Measurements from ENCODE around the gene GPR142. TPM values are rescaled to one million over a fixed set of nuclear protein-coding genes. Genes with fewer than 3 reads are reported as not detected.

Gene GPR142
- total and polyA plus RNA-seq, 2 donors (not counting 3 experiments of a cell fraction or from before 2014, with no cell fraction given) = not detected

DNA sequence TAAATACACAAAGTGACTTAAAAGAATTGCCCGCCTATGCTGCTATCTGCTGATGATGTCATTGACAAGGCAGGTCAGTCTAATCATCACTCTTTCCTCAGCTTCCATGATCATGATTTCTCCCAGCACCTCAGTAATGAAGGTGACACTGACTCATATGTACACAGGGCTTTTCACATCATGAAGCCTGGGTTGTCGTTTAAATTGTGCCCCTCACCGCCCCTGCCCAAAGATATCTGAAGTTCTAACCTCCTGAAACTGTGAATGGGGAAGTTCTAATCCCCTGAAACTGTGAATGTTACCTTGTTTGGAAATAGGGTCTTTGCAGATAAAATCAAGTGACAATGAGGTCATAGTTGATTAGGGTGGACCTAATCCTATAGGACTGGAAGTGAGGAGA lies 47.2 kb downstream of the GPR142 start:
- no peak overlapping the region for H3K9ac ChIP-seq (replicated peaks; ENCODE audit: extremely low read depth, insufficient read depth, low read length)
- FAIRE-seq (no peak), DNase-seq (ENCODE audit: low read depth, low spot score) (no peak)
- no peak overlapping the region for H3K4me2 ChIP-seq (ENCODE audit: insufficient read depth, low read length)
- H3K79me2 ChIP-seq (ENCODE audit: control insufficient read depth, insufficient read depth, low read length) = no peaks in the 10 kb centered on the region
- dilution Hi-C loops (cut with MboI; ENCODE audit: extremely low pct_ligation_motif_present, low sequenced_read_pairs) (no loop called here), intact Hi-C loops (cut with micrococcal nuclease) (no loop called here)
- no peak overlapping the region for H2AFZ ChIP-seq (ENCODE audit: low read depth, low read length)
- H3K27ac ChIP-seq (ENCODE audit: insufficient read depth, low read depth, low read length) = no peak overlapping the region
- H3K36me3 ChIP-seq (ENCODE audit: control insufficient read depth in 2 of 2, extremely low read depth in 1 of 2, insufficient read depth in 2 of 2, low read length in 2 of 2) = no peaks in the 10 kb centered on the region
- H3K9me3 ChIP-seq (replicated peaks; ENCODE audit: control insufficient read depth, insufficient read depth, low read length) = no peaks in the 10 kb centered on the region
- TF ChIP-seq, protein P1, sequence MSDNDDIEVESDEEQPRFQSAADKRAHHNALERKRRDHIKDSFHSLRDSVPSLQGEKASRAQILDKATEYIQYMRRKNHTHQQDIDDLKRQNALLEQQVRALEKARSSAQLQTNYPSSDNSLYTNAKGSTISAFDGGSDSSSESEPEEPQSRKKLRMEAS (IDR thresholded peaks at IDR 0.05; ENCODE audit: insufficient read depth, insufficient read length) = no peak
- TF ChIP-seq EZH2 (IDR thresholded peaks at IDR 0.05; ENCODE audit: borderline replicate concordance, low read depth, low read length, severe bottlenecking) (no peak), POLR2A (IDR thresholded peaks at IDR 0.05; ENCODE audit: low read depth, low read length) (no peak), GATA2 (IDR thresholded peaks at IDR 0.05; ENCODE audit: insufficient read depth, insufficient read length, low read depth, low read length) (no peak), MYC (IDR thresholded peaks at IDR 0.05; ENCODE audit: low read depth, low read length) (no peak), FOS (IDR thresholded peaks at IDR 0.05; ENCODE audit: borderline replicate concordance, insufficient read depth, low read length) (no peak), JUN (IDR thresholded peaks at IDR 0.05; ENCODE audit: borderline replicate concordance, insufficient read depth, insufficient read length, low read depth) (no peak), POLR2AphosphoS5 (IDR thresholded peaks at IDR 0.05; ENCODE audit: insufficient read depth, low read depth, low read length) (no peak)
- TF ChIP-seq, protein P2, sequence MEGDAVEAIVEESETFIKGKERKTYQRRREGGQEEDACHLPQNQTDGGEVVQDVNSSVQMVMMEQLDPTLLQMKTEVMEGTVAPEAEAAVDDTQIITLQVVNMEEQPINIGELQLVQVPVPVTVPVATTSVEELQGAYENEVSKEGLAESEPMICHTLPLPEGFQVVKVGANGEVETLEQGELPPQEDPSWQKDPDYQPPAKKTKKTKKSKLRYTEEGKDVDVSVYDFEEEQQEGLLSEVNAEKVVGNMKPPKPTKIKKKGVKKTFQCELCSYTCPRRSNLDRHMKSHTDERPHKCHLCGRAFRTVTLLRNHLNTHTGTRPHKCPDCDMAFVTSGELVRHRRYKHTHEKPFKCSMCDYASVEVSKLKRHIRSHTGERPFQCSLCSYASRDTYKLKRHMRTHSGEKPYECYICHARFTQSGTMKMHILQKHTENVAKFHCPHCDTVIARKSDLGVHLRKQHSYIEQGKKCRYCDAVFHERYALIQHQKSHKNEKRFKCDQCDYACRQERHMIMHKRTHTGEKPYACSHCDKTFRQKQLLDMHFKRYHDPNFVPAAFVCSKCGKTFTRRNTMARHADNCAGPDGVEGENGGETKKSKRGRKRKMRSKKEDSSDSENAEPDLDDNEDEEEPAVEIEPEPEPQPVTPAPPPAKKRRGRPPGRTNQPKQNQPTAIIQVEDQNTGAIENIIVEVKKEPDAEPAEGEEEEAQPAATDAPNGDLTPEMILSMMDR (IDR thresholded peaks at IDR 0.05; ENCODE audit: extremely low read depth in 1 of 2, insufficient read depth in 1 of 2, low read depth in 1 of 2, low read length in 2 of 2) = no peak
- no peaks in the 10 kb centered on the region for H4K20me1 ChIP-seq (replicated peaks; ENCODE audit: control insufficient read depth, extremely low read depth, insufficient read depth, low read length)
- H3K4me1 ChIP-seq (ENCODE audit: control insufficient read depth, extremely low read depth, insufficient read depth, low read length) = no peaks in the 10 kb centered on the region
- no TSS peak for BruUV-seq (replicated peaks)
- no peaks in the 10 kb centered on the region for H3K9me1 ChIP-seq (replicated peaks; ENCODE audit: control insufficient read depth, extremely low read depth, insufficient read depth, low read length)
- H3K27me3 ChIP-seq (ENCODE audit: control insufficient read depth in 2 of 2, insufficient read depth in 2 of 2, low read length in 2 of 2) = no peaks in the 10 kb centered on the region
- no peak overlapping the region for H3K4me3 ChIP-seq (replicated peaks in 1 of 3; ENCODE audit: insufficient read depth in 1 of 3, low read depth in 1 of 3, low read length in 3 of 3)
- ChIA-PET CTCF (no interaction called here), POLR2A (no interaction called here)
